CD14-positive monocyte (primary cell): Measurements from ENCODE around the gene FZD7. TPM values are rescaled to one million over a fixed set of nuclear protein-coding genes. Genes with fewer than 3 reads are reported as not detected.

Experiments used
- DNase-seq, 3 donors: peaks; one replicate each; pipeline ENCODE4 v3.0.0-alpha.2; 2011 to 2022
- H2AFZ ChIP-seq: 2 replicates; pipeline ENCODE4 v1.6.0; 2012; ENCODE audit warnings: mild to moderate bottlenecking, low read depth, low read length, inconsistent platforms; ENCODE audit not compliant: insufficient read depth, poor library complexity, severe bottlenecking
- H3K27ac ChIP-seq, 2 donors: 1 replicate in 1 of 2; 2 replicates in 1 of 2; pipeline ENCODE4 v1.5.1; 2012 to 2013; ENCODE audit warnings: low read length in 2 of 2, control low read depth in 1 of 2, inconsistent platforms in 1 of 2, low read depth in 1 of 2, mild to moderate bottlenecking in 1 of 2
- H3K27me3 ChIP-seq, 2 donors: one replicate each; pipeline versions ENCODE4 v1.6.0 to v1.6.1; 2011 to 2013; ENCODE audit warnings: low read length in 2 of 2; ENCODE audit not compliant: control insufficient read depth in 2 of 2, insufficient read depth in 2 of 2
- H3K36me3 ChIP-seq, 2 donors: replicated peaks in 1 of 2; 1 replicate in 1 of 2; 2 replicates in 1 of 2; pipeline versions ENCODE4 v1.5.1 to v1.6.1; 2012 to 2013; ENCODE audit warnings: low read length in 2 of 2, control low read depth in 1 of 2, inconsistent platforms in 1 of 2, mild to moderate bottlenecking in 1 of 2; ENCODE audit not compliant: insufficient read depth in 2 of 2, control insufficient read depth in 1 of 2
- H3K4me1 ChIP-seq, 2 donors: 1 replicate in 1 of 2; 2 replicates in 1 of 2; pipeline versions ENCODE4 v1.5.1 to v1.6.1; 2012 to 2013; ENCODE audit warnings: low read length in 2 of 2, control low read depth in 1 of 2, inconsistent platforms in 1 of 2, mild to moderate bottlenecking in 1 of 2, moderate library complexity in 1 of 2; ENCODE audit not compliant: insufficient read depth in 2 of 2, control insufficient read depth in 1 of 2
- H3K4me2 ChIP-seq: replicated peaks from 2 replicates; pipeline ENCODE3; 2012; ENCODE audit warnings: low read length, moderate library complexity, mild to moderate bottlenecking; ENCODE audit not compliant: poor library complexity, severe bottlenecking; ENCODE audit errors: extremely low read depth
- H3K4me3 ChIP-seq, 3 experiments: fragments of 200-600 bp in 1 of 3; sonication (generic) in 1 of 3; replicated peaks in 1 of 3; 1 replicate in 2 of 3; 2 replicates in 1 of 3; pipeline ENCODE4 v1.5.1; 2011 to 2013; ENCODE audit warnings: low read length in 3 of 3, mild to moderate bottlenecking in 3 of 3, control low read depth in 2 of 3, low read depth in 2 of 3, inconsistent platforms in 1 of 3, moderate library complexity in 1 of 3
- H3K79me2 ChIP-seq: 2 replicates; pipeline ENCODE4 v1.6.0; 2012; ENCODE audit warnings: mild to moderate bottlenecking, control low read depth, inconsistent platforms, low read length, moderate library complexity; ENCODE audit not compliant: insufficient read depth
- H3K9ac ChIP-seq: 2 replicates; pipeline ENCODE4 v1.6.0; 2017; ENCODE audit warnings: low read length, mild to moderate bottlenecking; ENCODE audit not compliant: insufficient read depth, poor library complexity, severe bottlenecking
- H3K9me3 ChIP-seq, 2 donors: replicated peaks in 1 of 2; 1 replicate in 1 of 2; 2 replicates in 1 of 2; pipeline versions ENCODE4 v1.5.1 to v1.6.1; 2012 to 2013; ENCODE audit warnings: low read length in 2 of 2, control low read depth in 1 of 2; ENCODE audit not compliant: control insufficient read depth in 1 of 2, insufficient read depth in 1 of 2
- H4K20me1 ChIP-seq: 2 replicates; pipeline ENCODE4 v1.6.0; 2012; ENCODE audit warnings: mild to moderate bottlenecking, low read length, control low read depth, moderate library complexity; ENCODE audit not compliant: insufficient read depth
- H3K27ac Mint-ChIP-seq, 7 donors: one replicate each; pipeline ENCODE4 v1.8.0; 2020; ENCODE audit warnings: mild to moderate bottlenecking in 7 of 7, mixed read lengths in 7 of 7, moderate library complexity in 6 of 7, inconsistent platforms in 2 of 7
- H3K27me3 Mint-ChIP-seq, 3 donors: one replicate each; pipeline ENCODE4 v1.8.0; 2021 to 2022; ENCODE audit warnings: low read depth in 3 of 3, mild to moderate bottlenecking in 3 of 3, mixed read lengths in 3 of 3, moderate library complexity in 3 of 3, inconsistent platforms in 1 of 3
- H3K36me3 Mint-ChIP-seq, 2 donors: one replicate each; pipeline ENCODE4 v1.8.0; 2020; ENCODE audit warnings: mixed read lengths in 2 of 2, inconsistent platforms in 1 of 2, mild to moderate bottlenecking in 1 of 2
- H3K4me1 Mint-ChIP-seq: one replicate; pipeline ENCODE4 v1.8.0; 2020; ENCODE audit warnings: mild to moderate bottlenecking, mixed read lengths
- H3K4me3 Mint-ChIP-seq, 2 donors: one replicate each; pipeline ENCODE4 v1.8.0; 2020; ENCODE audit warnings: mild to moderate bottlenecking in 2 of 2, mixed read lengths in 2 of 2, moderate library complexity in 1 of 2
- H3K9me3 Mint-ChIP-seq, 7 donors: one replicate each; pipeline ENCODE4 v1.8.0; 2020 to 2022; ENCODE audit warnings: mixed read lengths in 7 of 7, mild to moderate bottlenecking in 6 of 7, moderate library complexity in 6 of 7, inconsistent platforms in 2 of 7
- CTCF ChIP-seq: fragments of 200-600 bp; IDR thresholded peaks from one replicate; pipeline ENCODE4 v1.8.0; 2022; ENCODE audit warnings: antibody characterized with exemption, mild to moderate bottlenecking
- WGBS: methylation state at CpG from one replicate; pipeline ENCODE4 v1.1.5; 2013; ENCODE audit warnings: missing lambda C conversion rate; ENCODE audit not compliant: insufficient coverage; 5-methylcytosine and 5-hydroxymethylcytosine counted together
- intact Hi-C, 2 donors: fragments of 100-400 bp; cut with micrococcal nuclease; formaldehyde crosslinking; loops; one replicate each; pipeline versions ENCODE4 v1.15.0 to v1.15.1; 2023
- polyA plus RNA-seq, 3 donors: library from polyadenylated mRNA; depleted of rRNA in 1 of 3; unstranded in 2 of 3; stranded (reverse) in 1 of 3; fragments of 300-500 nt in 2 of 3; fragments of >200 nt in 1 of 3; fragmentation: Illumina TruSeq in 2 of 3; gene quantifications; 1 replicate in 2 of 3; 2 replicates in 1 of 3; pipeline ENCODE4 v1.2.3, GENCODE V29; 2012 to 2021

FZD7 gene
- polyA plus RNA-seq, 3 donors = 0.05 to 0.28 TPM; not detected in 1

DNA sequence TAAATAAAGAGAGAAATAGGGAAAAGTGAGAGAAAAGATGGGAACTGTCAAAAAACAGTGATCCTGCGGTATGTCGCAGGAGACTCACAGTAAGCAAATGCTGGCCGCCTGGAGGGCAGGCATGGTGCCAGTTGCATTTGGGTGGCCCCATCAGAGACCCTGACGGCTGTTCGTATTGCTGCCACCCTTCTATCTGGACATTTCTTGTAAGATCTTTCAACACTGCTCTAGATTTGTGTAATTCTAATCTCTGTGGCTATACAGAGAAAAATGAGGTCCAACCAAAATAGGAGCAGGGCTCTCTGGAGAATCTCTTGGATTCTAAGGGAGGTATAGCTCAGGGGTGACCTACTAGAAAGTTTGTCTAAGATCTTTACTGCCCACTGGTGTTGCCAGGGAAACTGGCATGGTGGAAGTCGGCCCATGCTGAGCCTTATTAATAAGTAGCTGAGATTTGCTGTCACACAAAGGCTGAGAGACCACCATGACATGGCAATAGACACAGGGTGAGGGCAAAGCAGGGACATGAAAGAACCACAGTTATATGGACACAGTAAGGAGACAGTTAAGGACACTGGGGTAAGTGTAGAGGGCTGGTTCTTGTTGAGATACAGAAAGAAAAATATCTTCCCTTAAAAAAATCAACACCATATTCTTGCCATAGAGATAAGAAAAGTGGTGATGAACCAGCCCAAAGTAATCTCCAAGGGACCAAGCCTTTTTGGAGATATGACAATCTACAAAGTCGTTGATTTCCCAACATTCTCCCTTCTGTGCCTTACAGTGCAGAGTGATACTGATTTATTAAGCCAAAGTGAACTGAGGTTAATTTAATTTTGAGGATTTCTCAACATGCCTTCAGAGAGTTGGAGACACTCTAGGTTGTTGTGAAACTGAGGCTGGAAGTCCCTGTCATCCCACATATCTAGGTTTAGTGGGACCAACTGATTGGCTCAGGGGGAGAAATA lies 26.4 kb upstream of the FZD7 start:
- Histone ChIP-seq H3K4me2 (no peak overlapping the region), H2AFZ (no peak overlapping the region), H3K79me2 (no peaks in the 10 kb centered on the region), H3K27me3 (no peaks in the 10 kb centered on the region), H3K4me1 (no peaks in the 10 kb centered on the region), H3K27ac (no peak overlapping the region), H3K4me3 (no peak overlapping the region), H4K20me1 (no peaks in the 10 kb centered on the region), H3K36me3 (no peaks in the 10 kb centered on the region), H3K9ac (no peak overlapping the region), H3K9me3 (no peaks in the 10 kb centered on the region)
- no peaks in the 10 kb centered on the region for H3K4me1 Mint-ChIP-seq
- WGBS = 100% methylated on average over 1 of the region's 7 CpGs
- no peak for TF ChIP-seq CTCF
- H3K27me3 Mint-ChIP-seq = peaks cover 0 to 5% (median 3%) of the 10 kb centered on the region in 3 donors
- intact Hi-C loops = no loop called here
- no peak overlapping the region for H3K4me3 Mint-ChIP-seq
- H3K9me3 Mint-ChIP-seq = no peaks in the 10 kb centered on the region
- no peak for DNase-seq
- H3K36me3 Mint-ChIP-seq = no peaks in the 10 kb centered on the region
- no peak overlapping the region for H3K27ac Mint-ChIP-seq

DNA sequence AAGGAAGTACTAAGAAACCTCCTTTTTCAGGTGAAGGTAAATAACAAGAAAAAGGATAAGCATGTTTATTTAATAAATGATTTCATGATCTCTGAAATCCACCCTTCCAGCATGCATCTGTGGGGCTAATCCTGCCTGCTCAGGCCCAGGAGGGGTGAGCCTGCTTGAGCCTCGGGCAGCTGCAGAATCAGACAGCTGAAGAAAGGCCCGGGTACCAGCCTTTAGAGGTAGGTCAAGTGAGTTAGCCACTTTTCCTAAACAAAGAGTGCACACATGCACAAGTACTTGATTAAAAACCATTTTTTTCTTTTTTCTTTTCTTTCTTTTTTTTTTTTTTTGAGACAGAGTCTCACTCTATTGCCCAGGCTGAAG lies 25.7 kb upstream of the FZD7 start:
- H2AFZ ChIP-seq = no peak overlapping the region
- DNase-seq = no peak
- no peaks in the 10 kb centered on the region for H3K36me3 ChIP-seq
- no peak overlapping the region for H3K27ac ChIP-seq
- no peaks in the 10 kb centered on the region for H3K4me1 ChIP-seq
- Mint-ChIP-seq H3K4me1 (no peaks in the 10 kb centered on the region), H3K27me3 (peaks cover 0 to 8% (median 0%) of the 10 kb centered on the region in 3 donors), H3K36me3 (no peaks in the 10 kb centered on the region), H3K27ac (no peak overlapping the region), H3K4me3 (no peak overlapping the region), H3K9me3 (no peaks in the 10 kb centered on the region)
- H4K20me1 ChIP-seq = no peaks in the 10 kb centered on the region
- no peaks in the 10 kb centered on the region for H3K79me2 ChIP-seq
- no peak overlapping the region for H3K4me3 ChIP-seq
- intact Hi-C loops = no loop called here
- no peak for TF ChIP-seq CTCF
- H3K4me2 ChIP-seq = no peak overlapping the region
- WGBS = no CpG with 5 or more reads among the region's 2 CpGs
- H3K9ac ChIP-seq = no peak overlapping the region
- H3K9me3 ChIP-seq = no peaks in the 10 kb centered on the region
- no peaks in the 10 kb centered on the region for H3K27me3 ChIP-seq
